Astrocyte of the cerebellum (primary cell): ENCODE measurements around the gene COL4A2.

Source experiments
- DNase-seq: peaks from one replicate; pipeline ENCODE4 v3.0.0-alpha.2; 2011; ENCODE audit warnings: low read depth
- H3K4me3 ChIP-seq: 2 replicates; pipeline ENCODE4 v1.5.1; 2011; ENCODE audit warnings: mild to moderate bottlenecking, low read depth, low read length, moderate library complexity
- CTCF ChIP-seq: IDR thresholded peaks from 2 replicates; pipeline ENCODE4 v1.5.1; 2012; ENCODE audit warnings: low read length, low read depth, moderate library complexity, mild to moderate bottlenecking; ENCODE audit errors: missing control alignments
- in situ Hi-C: cut with HindIII; loops from 2 replicates; pipeline ENCODE4 v1.10.0; 2017; ENCODE audit warnings: low sequenced_read_pairs

The COL4A2 gene

GRCh38 chr13:110413016-110413675 is 106.1 kb downstream of the COL4A2 start:
- no peak for TF ChIP-seq CTCF
- in situ Hi-C loops, result no loop called here
- DNase-seq, result no peak
- no peak overlapping the region for H3K4me3 ChIP-seq

GRCh38 chr13:110413676-110414040 is 106.6 kb downstream of the COL4A2 start:
- DNase-seq, result no peak
- no peak overlapping the region for H3K4me3 ChIP-seq
- in situ Hi-C loops, result no loop called here
- no peak for TF ChIP-seq CTCF

GRCh38 chr13:110414283-110414682 is 107.2 kb downstream of the COL4A2 start:
- no peak overlapping the region for H3K4me3 ChIP-seq
- no peak for TF ChIP-seq CTCF
- in situ Hi-C loops, result no loop called here
- DNase-seq, result no peak

GRCh38 chr13:110414931-110415330 is 107.8 kb downstream of the COL4A2 start:
- no peak overlapping the region for H3K4me3 ChIP-seq
- TF ChIP-seq CTCF, result no peak
- in situ Hi-C loops, result no loop called here
- DNase-seq, result no peak

- H3K4me3 ChIP-seq, result no peak overlapping the region
- TF ChIP-seq CTCF, result no peak
- DNase-seq, result no peak
- in situ Hi-C loops, result no loop called here
These were observed 108.6 kb downstream of the COL4A2 start for GRCh38 chr13:110415669-110416068.

GRCh38 chr13:110416131-110417025 is 109.3 kb downstream of the COL4A2 start:
- TF ChIP-seq CTCF, result no peak
- H3K4me3 ChIP-seq, result no peak overlapping the region
- DNase-seq, result no peak
- in situ Hi-C loops, result no loop called here
